Loucy (cell line): ENCODE data around the gene SELENOS.
A peak's percentile ranks its signal among the peaks of the same experiment; 100 is the strongest.

Experiments
- H2AFZ ChIP-seq: fragments of 200-600 bp; sonication (generic); 2 replicates; pipeline ENCODE4 v1.6.0; 2016; ENCODE audit warnings: antibody characterized with exemption, mild to moderate bottlenecking, low read length, moderate library complexity
- H3F3A ChIP-seq: fragments of 200-600 bp; 2 replicates; pipeline ENCODE4 v1.6.0; 2016; ENCODE audit warnings: antibody characterized with exemption, low read depth, mild to moderate bottlenecking
- H3K27me3 ChIP-seq: fragments of 200-600 bp; sonication (generic); 2 replicates; pipeline ENCODE4 v1.6.1; 2014; ENCODE audit warnings: low read length, mild to moderate bottlenecking; ENCODE audit not compliant: insufficient read depth, poor library complexity, severe bottlenecking
- H3K36me3 ChIP-seq: fragments of 200-600 bp; sonication (generic); 2 replicates; pipeline ENCODE4 v1.6.1; 2016; ENCODE audit warnings: low read length; ENCODE audit not compliant: insufficient read depth
- H3K4me1 ChIP-seq: fragments of 200-600 bp; sonication (generic); 2 replicates; pipeline ENCODE4 v1.5.1; 2014; ENCODE audit warnings: low read length, mild to moderate bottlenecking; ENCODE audit not compliant: insufficient read depth, poor library complexity, severe bottlenecking
- H3K4me2 ChIP-seq: fragments of 200-600 bp; sonication (generic); 2 replicates; pipeline ENCODE4 v1.6.0; 2014; ENCODE audit warnings: antibody characterized with exemption, low read length, low read depth, mild to moderate bottlenecking; ENCODE audit not compliant: poor library complexity, severe bottlenecking
- H3K4me3 ChIP-seq: fragments of 200-600 bp; sonication (generic); 2 replicates; pipeline ENCODE4 v1.5.1; 2014; ENCODE audit warnings: low read length, mild to moderate bottlenecking, mixed read lengths; ENCODE audit not compliant: poor library complexity, severe bottlenecking
- H3K79me2 ChIP-seq: fragments of 200-600 bp; sonication (generic); 2 replicates; pipeline ENCODE4 v1.6.1; 2014; ENCODE audit warnings: low read length; ENCODE audit not compliant: insufficient read depth
- H3K9ac ChIP-seq: fragments of 200-600 bp; sonication (generic); 2 replicates; pipeline ENCODE4 v1.6.0; 2014; ENCODE audit warnings: mild to moderate bottlenecking, low read depth, low read length, moderate library complexity; ENCODE audit not compliant: poor library complexity, severe bottlenecking
- H3K9me2 ChIP-seq: fragments of 200-600 bp; sonication (generic); replicated peaks from 2 replicates; pipeline ENCODE4 v1.6.1; 2016; ENCODE audit warnings: low read depth, low read length, mixed read lengths
- H3K9me3 ChIP-seq: fragments of 200-600 bp; sonication (generic); 2 replicates; pipeline ENCODE4 v1.6.1; 2014; ENCODE audit warnings: mild to moderate bottlenecking, antibody characterized with exemption, low read length, low read depth; ENCODE audit not compliant: insufficient read depth
- H4K20me1 ChIP-seq: fragments of 200-600 bp; sonication (generic); 2 replicates; pipeline ENCODE4 v1.6.0; 2014; ENCODE audit warnings: antibody characterized with exemption, low read length, mild to moderate bottlenecking; ENCODE audit not compliant: insufficient read depth, poor library complexity, severe bottlenecking
- EZH2phosphoT487 ChIP-seq: fragments of 200-600 bp; IDR thresholded peaks from 2 replicates; pipeline ENCODE4 v1.6.1; 2018; ENCODE audit warnings: antibody characterized with exemption, mild to moderate bottlenecking, moderate library complexity, borderline replicate concordance
- TF ChIP-seq, protein P1 (sequence below): fragments of 200-600 bp; sonication (generic); conservative IDR thresholded peaks from 2 replicates; pipeline ENCODE4 v1.5.1; 2014; ENCODE audit warnings: mild to moderate bottlenecking, antibody characterized with exemption, low read length

The SELENOS gene

GRCh38 chr15:101246391-101246790 is 30.9 kb downstream of the SELENOS start:
- no peaks in the 10 kb centered on the region for H3K9me2 ChIP-seq
- peak overlapping the region; percentile 83 for H3K9ac ChIP-seq
- peaks cover 98% of the 10 kb centered on the region for H3K79me2 ChIP-seq
- peaks cover 84% of the 10 kb centered on the region for H3K4me1 ChIP-seq
- no peaks in the 10 kb centered on the region for H3K36me3 ChIP-seq
- H3K4me3 ChIP-seq: peak overlapping the region; percentile 80
- H3K27me3 ChIP-seq: no peaks in the 10 kb centered on the region
- TF ChIP-seq EZH2phosphoT487: no peak
- TF ChIP-seq, protein P1, sequence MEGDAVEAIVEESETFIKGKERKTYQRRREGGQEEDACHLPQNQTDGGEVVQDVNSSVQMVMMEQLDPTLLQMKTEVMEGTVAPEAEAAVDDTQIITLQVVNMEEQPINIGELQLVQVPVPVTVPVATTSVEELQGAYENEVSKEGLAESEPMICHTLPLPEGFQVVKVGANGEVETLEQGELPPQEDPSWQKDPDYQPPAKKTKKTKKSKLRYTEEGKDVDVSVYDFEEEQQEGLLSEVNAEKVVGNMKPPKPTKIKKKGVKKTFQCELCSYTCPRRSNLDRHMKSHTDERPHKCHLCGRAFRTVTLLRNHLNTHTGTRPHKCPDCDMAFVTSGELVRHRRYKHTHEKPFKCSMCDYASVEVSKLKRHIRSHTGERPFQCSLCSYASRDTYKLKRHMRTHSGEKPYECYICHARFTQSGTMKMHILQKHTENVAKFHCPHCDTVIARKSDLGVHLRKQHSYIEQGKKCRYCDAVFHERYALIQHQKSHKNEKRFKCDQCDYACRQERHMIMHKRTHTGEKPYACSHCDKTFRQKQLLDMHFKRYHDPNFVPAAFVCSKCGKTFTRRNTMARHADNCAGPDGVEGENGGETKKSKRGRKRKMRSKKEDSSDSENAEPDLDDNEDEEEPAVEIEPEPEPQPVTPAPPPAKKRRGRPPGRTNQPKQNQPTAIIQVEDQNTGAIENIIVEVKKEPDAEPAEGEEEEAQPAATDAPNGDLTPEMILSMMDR: no peak
- H3F3A ChIP-seq: peaks cover 19% of the 10 kb centered on the region
- peak overlapping the region; percentile 96 for H3K4me2 ChIP-seq
- H2AFZ ChIP-seq: no peak overlapping the region
- H3K9me3 ChIP-seq: no peaks in the 10 kb centered on the region
- peaks cover 72% of the 10 kb centered on the region for H4K20me1 ChIP-seq

DNA sequence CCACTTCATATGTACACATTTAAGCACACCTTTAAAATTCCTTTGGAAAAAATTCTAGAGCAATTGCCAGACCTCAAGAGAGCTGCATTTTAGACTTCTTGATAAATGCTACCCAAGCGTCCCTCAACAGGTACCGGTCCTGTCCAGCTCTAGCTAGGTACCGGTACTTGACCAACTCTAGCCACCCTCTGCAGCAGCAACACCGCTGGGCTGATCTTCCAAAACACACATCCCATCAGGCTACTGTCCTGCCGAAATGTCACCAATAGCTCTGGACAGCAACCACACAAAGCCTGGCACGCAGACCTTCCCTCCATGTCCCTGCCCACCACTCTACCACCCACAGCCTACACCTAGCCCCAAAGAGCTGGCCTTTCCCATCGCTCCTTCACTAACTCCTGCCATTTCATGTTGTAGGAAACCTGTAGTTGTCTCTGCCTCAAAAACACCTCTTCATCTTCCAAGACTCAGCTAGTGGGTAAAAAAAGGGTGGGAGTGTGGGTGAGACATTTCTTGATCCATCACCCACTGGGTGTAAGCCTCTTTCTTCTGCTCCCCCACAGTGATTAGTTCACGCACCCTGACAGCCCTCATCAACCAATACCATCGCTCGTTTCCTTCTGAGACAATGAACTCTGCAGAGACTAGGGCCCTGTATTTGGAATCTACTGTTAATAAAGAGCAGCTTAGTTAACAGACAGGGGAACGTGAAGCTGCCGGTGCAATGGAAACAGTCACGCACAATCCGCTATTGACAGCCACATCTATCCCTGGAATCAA is 32.2 kb downstream of the SELENOS start:
- Histone ChIP-seq H3K4me1 (peaks cover 92% of the 10 kb centered on the region), H3K36me3 (no peaks in the 10 kb centered on the region), H3K9me3 (no peaks in the 10 kb centered on the region), H3K4me2 (peak overlapping the region; percentile 96), H3K9me2 (no peaks in the 10 kb centered on the region), H3K79me2 (peaks cover 100% of the 10 kb centered on the region), H3K27me3 (no peaks in the 10 kb centered on the region), H3F3A (peaks cover 19% of the 10 kb centered on the region), H2AFZ (no peak overlapping the region), H3K4me3 (peak overlapping the region; percentile 80), H4K20me1 (peaks cover 75% of the 10 kb centered on the region), H3K9ac (peak overlapping the region; percentile 83)
- no peak for TF ChIP-seq EZH2phosphoT487
- TF ChIP-seq, protein P1: no peak

- peaks cover 74% of the 10 kb centered on the region for H4K20me1 ChIP-seq
- TF ChIP-seq, protein P1: peak; percentile 45
- TF ChIP-seq EZH2phosphoT487: no peak
- peak overlapping the region; percentile 96 for H3K4me2 ChIP-seq
- H2AFZ ChIP-seq: no peak overlapping the region
- no peaks in the 10 kb centered on the region for H3K9me2 ChIP-seq
- H3K9ac ChIP-seq: peak overlapping the region; percentile 83
- peak overlapping the region; percentile 80 for H3K4me3 ChIP-seq
- peaks cover 22% of the 10 kb centered on the region for H3F3A ChIP-seq
- H3K4me1 ChIP-seq: peaks cover 94% of the 10 kb centered on the region
- peaks cover 100% of the 10 kb centered on the region for H3K79me2 ChIP-seq
- no peaks in the 10 kb centered on the region for H3K27me3 ChIP-seq
- no peaks in the 10 kb centered on the region for H3K9me3 ChIP-seq
- H3K36me3 ChIP-seq: no peaks in the 10 kb centered on the region
Observed at GRCh38 chr15:101244036-101244781, 33.1 kb downstream of the SELENOS start.
